DMS53 treated with DMSO at 0.1 percent for 48 hours (cell line): ENCODE results near the gene ITGA11.

ENCODE experiments used
- DNase-seq: peaks from one replicate; lab custom pipeline; 2025; ENCODE audit not compliant: unreplicated experiment; lab: John Stamatoyannopoulos, UW

The ITGA11 gene

GRCh38 chr15:68335251-68335650, 96.7 kb downstream of the ITGA11 start:
- no peak for DNase-seq

GRCh38 chr15:68334661-68335124, 97.3 kb downstream of the ITGA11 start:
- DNase-seq, result no peak

- no peak for DNase-seq
Observed at GRCh38 chr15:68333775-68334470, 98.0 kb downstream of the ITGA11 start.

GRCh38 chr15:68332266-68332665, 99.7 kb downstream of the ITGA11 start:
- DNase-seq, result no peak

- DNase-seq, result no peak
Observed at GRCh38 chr15:68330901-68331300, 101.1 kb downstream of the ITGA11 start.

GRCh38 chr15:68330416-68330815, 101.5 kb downstream of the ITGA11 start:
- no peak for DNase-seq

GRCh38 chr15:68328964-68329363, 103.0 kb downstream of the ITGA11 start:
- no peak for DNase-seq

- no peak for DNase-seq
Observed at GRCh38 chr15:68328443-68328842, 103.5 kb downstream of the ITGA11 start.

GRCh38 chr15:68326711-68327354, 105.1 kb downstream of the ITGA11 start:
- no peak for DNase-seq

GRCh38 chr15:68325726-68326125, 106.2 kb downstream of the ITGA11 start:
- DNase-seq, result no peak

- no peak for DNase-seq
Observed at GRCh38 chr15:68322796-68323195, 109.2 kb downstream of the ITGA11 start.

GRCh38 chr15:68321229-68321628, 110.7 kb downstream of the ITGA11 start:
- DNase-seq, result no peak

- DNase-seq, result no peak
Observed at GRCh38 chr15:68319997-68320396, 112.0 kb downstream of the ITGA11 start.

- no peak for DNase-seq
Observed at GRCh38 chr15:68318931-68319909, 112.7 kb downstream of the ITGA11 start.

GRCh38 chr15:68318008-68318835, 113.7 kb downstream of the ITGA11 start:
- no peak for DNase-seq

- no peak for DNase-seq
Observed at GRCh38 chr15:68317281-68318007, 114.5 kb downstream of the ITGA11 start.

- no peak for DNase-seq
Observed at GRCh38 chr15:68316061-68316804, 115.7 kb downstream of the ITGA11 start.

GRCh38 chr15:68315495-68316031, 116.4 kb downstream of the ITGA11 start:
- DNase-seq, result no peak

GRCh38 chr15:68315035-68315434, 116.9 kb downstream of the ITGA11 start:
- DNase-seq, result no peak
